Measurements from ENCODE around the gene MRPS26.
A peak's percentile ranks its signal among the peaks of the same experiment; 100 is the strongest.
"Not testable (repeated sequence)": the region's sequence is repeated elsewhere in the genome, so short reads cannot be mapped to it uniquely, and the experiment has no call there.

MRPS26 gene

GRCh38 chr20:3071610-3072529, 26.0 kb downstream of the MRPS26 start, which contains the start of gene OXT:
OXT (plus strand) TSS chr20:3071620; CDS start chr20:3071656, 36 bp downstream.
- no peaks in the 10 kb centered on the region for H3K79me1 ChIP-seq (ENCODE audit: low read length)
- no peak within 1 kb of the TSS for H2BK120ac ChIP-seq (ENCODE audit: insufficient read depth, low read length, poor library complexity)
- no peak within 1 kb of the TSS for H4K91ac ChIP-seq (ENCODE audit: low read depth, low read length)
- H3K4me3 ChIP-seq (ENCODE audit: low read depth, low read length), result peak within 1 kb of the TSS; percentile 21
- no peaks in the 10 kb centered on the region for H3K79me2 ChIP-seq (ENCODE audit: control insufficient read depth, insufficient read depth, low read length, poor library complexity)
- no peak within 1 kb of the TSS for H4K8ac ChIP-seq (ENCODE audit: low read depth, low read length)
- no peak within 1 kb of the TSS for H3K18ac ChIP-seq (ENCODE audit: low read length)
- no peak within 1 kb of the TSS for H2AK5ac ChIP-seq (ENCODE audit: low read length)
- no peak within 1 kb of the TSS for H2BK12ac ChIP-seq (ENCODE audit: low read length)
- WGBS (ENCODE audit: extremely low coverage, insufficient coverage, insufficient read length), result no CpG with 5 or more reads among the region's 95 CpGs
- H3K14ac ChIP-seq (ENCODE audit: low read length), result no peak within 1 kb of the TSS
- H3K4me1 ChIP-seq (ENCODE audit: control insufficient read depth in 1 of 2, insufficient read depth in 2 of 2, low read length in 2 of 2), result peaks cover 0 to 3% of the 10 kb centered on the region in 2 experiments
- no peak within 1 kb of the TSS for H3K27ac ChIP-seq (ENCODE audit: low read depth, low read length)
- H3K9ac ChIP-seq (ENCODE audit: low read length), result no peak within 1 kb of the TSS
- H4K12ac ChIP-seq (ENCODE audit: low read depth, low read length), result no peak within 1 kb of the TSS
- no peak within 1 kb of the TSS for H2BK5ac ChIP-seq (ENCODE audit: low read depth, low read length, poor library complexity)
- no peak for DNase-seq
- H3K4ac ChIP-seq (ENCODE audit: low read depth, low read length), result no peak within 1 kb of the TSS
- peak within 1 kb of the TSS; percentile 46 for H3K4me2 ChIP-seq (ENCODE audit: low read length)
- H3K27me3 ChIP-seq (ENCODE audit: insufficient read depth, low read length), result peaks cover 19% of the 10 kb centered on the region
- H3K23ac ChIP-seq (ENCODE audit: low read length), result no peak within 1 kb of the TSS
- H3K36me3 ChIP-seq (ENCODE audit: control insufficient read depth in 1 of 2, insufficient read depth in 2 of 2, low read length in 2 of 2), result no peaks in the 10 kb centered on the region
- peak within 1 kb of the TSS; percentile 28 for H2AFZ ChIP-seq (ENCODE audit: insufficient read depth, low read length, poor library complexity)
- peaks cover 10% of the 10 kb centered on the region for H3K9me3 ChIP-seq (ENCODE audit: insufficient read depth, low read depth, low read length)

- Histone ChIP-seq H3K18ac (ENCODE audit: low read length) (no peak overlapping the region), H3K9ac (ENCODE audit: low read length) (no peak overlapping the region), H3K36me3 (ENCODE audit: control insufficient read depth in 1 of 2, insufficient read depth in 2 of 2, low read length in 2 of 2) (no peaks in the 10 kb centered on the region), H3K4me2 (ENCODE audit: low read length) (peak overlapping the region; percentile 46), H2AFZ (ENCODE audit: insufficient read depth, low read length, poor library complexity) (no peak overlapping the region), H3K23ac (ENCODE audit: low read length) (no peak overlapping the region), H4K12ac (ENCODE audit: low read depth, low read length) (no peak overlapping the region), H3K9me3 (ENCODE audit: insufficient read depth, low read depth, low read length) (peaks cover 10% of the 10 kb centered on the region), H2BK5ac (ENCODE audit: low read depth, low read length, poor library complexity) (no peak overlapping the region), H3K27ac (ENCODE audit: low read depth, low read length) (no peak overlapping the region), H2AK5ac (ENCODE audit: low read length) (no peak overlapping the region), H3K4me3 (ENCODE audit: low read depth, low read length) (no peak overlapping the region), H3K4me1 (ENCODE audit: control insufficient read depth in 1 of 2, insufficient read depth in 2 of 2, low read length in 2 of 2) (peaks cover 0 to 3% of the 10 kb centered on the region in 2 experiments), H4K91ac (ENCODE audit: low read depth, low read length) (no peak overlapping the region), H3K14ac (ENCODE audit: low read length) (no peak overlapping the region), H3K4ac (ENCODE audit: low read depth, low read length) (no peak overlapping the region), H2BK12ac (ENCODE audit: low read length) (no peak overlapping the region), H3K79me2 (ENCODE audit: control insufficient read depth, insufficient read depth, low read length, poor library complexity) (no peaks in the 10 kb centered on the region), H3K27me3 (ENCODE audit: insufficient read depth, low read length) (peaks cover 19% of the 10 kb centered on the region), H3K79me1 (ENCODE audit: low read length) (no peaks in the 10 kb centered on the region), H2BK120ac (ENCODE audit: insufficient read depth, low read length, poor library complexity) (no peak overlapping the region), H4K8ac (ENCODE audit: low read depth, low read length) (no peak overlapping the region)
- no CpG with 5 or more reads among the region's 22 CpGs for WGBS (ENCODE audit: extremely low coverage, insufficient coverage, insufficient read length)
- no peak for DNase-seq
These were observed 26.8 kb downstream of the MRPS26 start for GRCh38 chr20:3072530-3073250.

GRCh38 chr20:3073251-3073643, 27.4 kb downstream of the MRPS26 start:
- H3K79me2 ChIP-seq (ENCODE audit: control insufficient read depth, insufficient read depth, low read length, poor library complexity); H3K4me1 ChIP-seq (ENCODE audit: control insufficient read depth in 1 of 2, insufficient read depth in 2 of 2, low read length in 2 of 2); H2BK5ac ChIP-seq (ENCODE audit: low read depth, low read length, poor library complexity); H2BK120ac ChIP-seq (ENCODE audit: insufficient read depth, low read length, poor library complexity); H3K14ac ChIP-seq (ENCODE audit: low read length); H3K18ac ChIP-seq (ENCODE audit: low read length); H4K12ac ChIP-seq (ENCODE audit: low read depth, low read length); H4K91ac ChIP-seq (ENCODE audit: low read depth, low read length); H3K4me3 ChIP-seq (ENCODE audit: low read depth, low read length); H3K79me1 ChIP-seq (ENCODE audit: low read length); H3K4ac ChIP-seq (ENCODE audit: low read depth, low read length); DNase-seq; H4K8ac ChIP-seq (ENCODE audit: low read depth, low read length); H2AK5ac ChIP-seq (ENCODE audit: low read length); H2BK12ac ChIP-seq (ENCODE audit: low read length); H3K23ac ChIP-seq (ENCODE audit: low read length); H3K36me3 ChIP-seq (ENCODE audit: control insufficient read depth in 1 of 2, insufficient read depth in 2 of 2, low read length in 2 of 2); H3K4me2 ChIP-seq (ENCODE audit: low read length); H3K9me3 ChIP-seq (ENCODE audit: insufficient read depth, low read depth, low read length); H3K9ac ChIP-seq (ENCODE audit: low read length); H3K27ac ChIP-seq (ENCODE audit: low read depth, low read length); H2AFZ ChIP-seq (ENCODE audit: insufficient read depth, low read length, poor library complexity): not testable (repeated sequence)
- no CpG with 5 or more reads among the region's 8 CpGs for WGBS (ENCODE audit: extremely low coverage, insufficient coverage, insufficient read length)
- peaks cover 19% of the 10 kb centered on the region for H3K27me3 ChIP-seq (ENCODE audit: insufficient read depth, low read length)

GRCh38 chr20:3074812-3075211, 29.0 kb downstream of the MRPS26 start:
- no peak overlapping the region for H3K4me2 ChIP-seq (ENCODE audit: low read length)
- no peak overlapping the region for H3K18ac ChIP-seq (ENCODE audit: low read length)
- peaks cover 0 to 3% of the 10 kb centered on the region in 2 experiments for H3K4me1 ChIP-seq (ENCODE audit: control insufficient read depth in 1 of 2, insufficient read depth in 2 of 2, low read length in 2 of 2)
- no peak overlapping the region for H4K8ac ChIP-seq (ENCODE audit: low read depth, low read length)
- no peaks in the 10 kb centered on the region for H3K79me2 ChIP-seq (ENCODE audit: control insufficient read depth, insufficient read depth, low read length, poor library complexity)
- no CpG with 5 or more reads among the region's 6 CpGs for WGBS (ENCODE audit: extremely low coverage, insufficient coverage, insufficient read length)
- no peak overlapping the region for H2AFZ ChIP-seq (ENCODE audit: insufficient read depth, low read length, poor library complexity)
- H3K23ac ChIP-seq (ENCODE audit: low read length), result no peak overlapping the region
- no peak overlapping the region for H3K9ac ChIP-seq (ENCODE audit: low read length)
- H3K79me1 ChIP-seq (ENCODE audit: low read length), result no peaks in the 10 kb centered on the region
- no peak overlapping the region for H3K14ac ChIP-seq (ENCODE audit: low read length)
- H3K27me3 ChIP-seq (ENCODE audit: insufficient read depth, low read length), result peaks cover 19% of the 10 kb centered on the region
- H3K9me3 ChIP-seq (ENCODE audit: insufficient read depth, low read depth, low read length), result peaks cover 8% of the 10 kb centered on the region
- no peak overlapping the region for H2BK12ac ChIP-seq (ENCODE audit: low read length)
- no peak overlapping the region for H4K91ac ChIP-seq (ENCODE audit: low read depth, low read length)
- no peak overlapping the region for H2BK120ac ChIP-seq (ENCODE audit: insufficient read depth, low read length, poor library complexity)
- H3K4ac ChIP-seq (ENCODE audit: low read depth, low read length), result no peak overlapping the region
- no peak overlapping the region for H2BK5ac ChIP-seq (ENCODE audit: low read depth, low read length, poor library complexity)
- no peak overlapping the region for H3K27ac ChIP-seq (ENCODE audit: low read depth, low read length)
- H4K12ac ChIP-seq (ENCODE audit: low read depth, low read length), result no peak overlapping the region
- DNase-seq, result no peak
- H3K4me3 ChIP-seq (ENCODE audit: low read depth, low read length), result no peak overlapping the region
- H3K36me3 ChIP-seq (ENCODE audit: control insufficient read depth in 1 of 2, insufficient read depth in 2 of 2, low read length in 2 of 2), result no peaks in the 10 kb centered on the region
- no peak overlapping the region for H2AK5ac ChIP-seq (ENCODE audit: low read length)

All from trophoblast cell (in vitro differentiated cells and primary cell).